T-helper 1 cell treated with Interleukin-12 subunit alpha and Interleukin-12 subunit beta and Interleukin-4 antibody, amounts not matched to agents 30 μg/mL and 1 μg/mL, for 36 hours (primary cell): ENCODE results near the gene CUBN.

ENCODE experiments used
- H3K27ac Mint-ChIP-seq: one replicate; pipeline ENCODE4 v1.8.0; 2021; ENCODE audit warnings: mild to moderate bottlenecking, mixed read lengths
- H3K27me3 Mint-ChIP-seq: one replicate; pipeline ENCODE4 v1.8.0; 2021; ENCODE audit warnings: low read depth, mixed read lengths
- H3K36me3 Mint-ChIP-seq: one replicate; pipeline ENCODE4 v1.8.0; 2021; ENCODE audit warnings: low read depth, mixed read lengths
- H3K4me1 Mint-ChIP-seq: one replicate; pipeline ENCODE4 v1.8.0; 2021; ENCODE audit warnings: low read depth, mixed read lengths
- H3K4me3 Mint-ChIP-seq: one replicate; pipeline ENCODE4 v1.8.0; 2021; ENCODE audit warnings: mild to moderate bottlenecking, moderate library complexity, mixed read lengths
- H3K9me3 Mint-ChIP-seq: one replicate; pipeline ENCODE4 v1.8.0; 2021; ENCODE audit warnings: mixed read lengths

Gene CUBN

DNA sequence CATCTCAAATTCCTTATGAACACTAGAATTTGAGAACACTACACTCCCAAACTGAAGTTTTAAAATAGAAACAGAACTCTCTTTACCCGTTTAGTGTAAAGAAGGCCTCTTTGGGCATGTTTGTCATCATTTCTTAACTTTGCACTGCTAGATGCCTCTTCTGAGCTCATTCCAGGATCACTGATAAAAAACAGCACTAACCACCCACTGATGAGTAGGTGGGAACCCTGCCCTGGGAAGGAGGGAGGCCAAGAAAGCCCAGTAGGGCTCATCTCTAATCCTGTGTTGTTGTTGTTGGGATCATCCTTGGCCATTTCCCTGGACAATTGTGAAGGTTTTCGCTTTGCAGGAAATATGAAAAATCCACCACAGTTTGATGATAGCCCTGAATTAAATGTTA, 68.2 kb downstream of the CUBN start:
- Mint-ChIP-seq H3K27ac (no peak overlapping the region), H3K4me1 (peaks cover 8% of the 10 kb centered on the region)

DNA sequence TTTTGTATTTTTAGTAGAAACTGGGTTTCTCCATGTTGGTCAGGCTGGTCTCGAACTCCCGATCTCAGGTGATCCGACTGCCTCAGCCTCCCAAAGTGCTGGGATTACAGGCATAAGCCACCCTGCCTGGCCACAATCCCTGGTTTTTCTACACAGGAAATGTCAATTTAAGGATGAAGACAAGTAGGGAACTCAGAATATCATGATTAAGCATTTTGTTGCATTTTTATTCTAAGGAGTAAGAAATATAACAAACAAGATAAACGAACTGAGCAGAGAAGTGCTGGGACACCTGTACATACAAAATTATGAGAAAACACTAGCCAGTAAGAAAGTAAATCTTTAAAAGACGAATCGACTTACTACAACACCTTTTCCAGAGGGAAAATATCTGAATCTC, 69.3 kb downstream of the CUBN start:
- no peaks in the 10 kb centered on the region for H3K9me3 Mint-ChIP-seq
- H3K27ac Mint-ChIP-seq = no peak overlapping the region
- H3K4me1 Mint-ChIP-seq = peaks cover 8% of the 10 kb centered on the region
- H3K4me3 Mint-ChIP-seq = no peak overlapping the region
- H3K36me3 Mint-ChIP-seq = peaks cover under 1% of the 10 kb centered on the region
- H3K27me3 Mint-ChIP-seq = peaks cover 29% of the 10 kb centered on the region

More for the DNA sequence above, 68.2 kb downstream of the CUBN start:
- Mint-ChIP-seq H3K36me3 (peaks cover 1% of the 10 kb centered on the region), H3K27me3 (peaks cover 30% of the 10 kb centered on the region), H3K4me3 (no peak overlapping the region), H3K9me3 (no peaks in the 10 kb centered on the region)

DNA sequence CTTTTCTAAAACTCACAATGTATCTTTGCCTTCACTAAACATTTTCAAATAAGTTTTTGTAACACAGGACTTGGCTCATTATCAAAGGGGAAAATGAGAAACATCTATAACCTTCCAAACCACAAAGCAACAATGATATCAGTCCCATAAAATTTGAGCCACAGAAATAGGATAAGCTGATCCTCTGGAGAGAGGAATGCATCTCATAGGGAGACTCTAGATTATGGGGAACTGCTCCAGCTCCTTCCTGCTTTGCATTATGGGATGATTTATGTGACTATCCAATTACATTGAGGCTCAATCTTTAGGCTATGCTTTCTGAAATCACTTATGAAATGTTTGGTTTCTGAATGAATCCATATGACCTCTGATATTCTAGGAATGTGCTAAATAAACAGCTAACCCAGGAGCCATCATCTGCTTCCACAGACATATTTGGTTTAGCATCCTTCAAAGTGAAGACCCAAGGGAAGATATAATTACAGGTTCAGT, 70.4 kb downstream of the CUBN start:
- no peaks in the 10 kb centered on the region for H3K36me3 Mint-ChIP-seq
- H3K4me3 Mint-ChIP-seq = no peak overlapping the region
- H3K27me3 Mint-ChIP-seq = peaks cover 26% of the 10 kb centered on the region
- H3K4me1 Mint-ChIP-seq = peaks cover 8% of the 10 kb centered on the region
- H3K27ac Mint-ChIP-seq = no peak overlapping the region
- no peaks in the 10 kb centered on the region for H3K9me3 Mint-ChIP-seq

DNA sequence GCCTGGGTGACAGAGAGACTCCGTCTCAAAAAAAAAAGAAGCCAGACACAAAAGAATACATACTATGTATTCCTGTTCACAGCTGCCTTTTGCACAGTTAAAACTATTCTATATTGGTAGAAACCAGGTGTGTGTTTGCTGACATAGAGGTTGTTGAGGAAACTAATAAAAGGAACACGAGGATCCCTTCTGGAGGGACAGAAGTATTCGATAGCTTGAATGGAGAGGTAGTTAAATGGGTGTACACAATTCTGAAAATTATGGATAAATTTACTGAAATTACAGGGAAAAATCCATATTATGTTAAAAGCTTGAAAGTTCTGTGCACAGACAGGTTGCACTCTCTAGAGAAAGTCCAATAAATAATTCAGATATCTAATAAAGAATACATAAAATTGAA, 71.5 kb downstream of the CUBN start:
- no peak overlapping the region for H3K27ac Mint-ChIP-seq

DNA sequence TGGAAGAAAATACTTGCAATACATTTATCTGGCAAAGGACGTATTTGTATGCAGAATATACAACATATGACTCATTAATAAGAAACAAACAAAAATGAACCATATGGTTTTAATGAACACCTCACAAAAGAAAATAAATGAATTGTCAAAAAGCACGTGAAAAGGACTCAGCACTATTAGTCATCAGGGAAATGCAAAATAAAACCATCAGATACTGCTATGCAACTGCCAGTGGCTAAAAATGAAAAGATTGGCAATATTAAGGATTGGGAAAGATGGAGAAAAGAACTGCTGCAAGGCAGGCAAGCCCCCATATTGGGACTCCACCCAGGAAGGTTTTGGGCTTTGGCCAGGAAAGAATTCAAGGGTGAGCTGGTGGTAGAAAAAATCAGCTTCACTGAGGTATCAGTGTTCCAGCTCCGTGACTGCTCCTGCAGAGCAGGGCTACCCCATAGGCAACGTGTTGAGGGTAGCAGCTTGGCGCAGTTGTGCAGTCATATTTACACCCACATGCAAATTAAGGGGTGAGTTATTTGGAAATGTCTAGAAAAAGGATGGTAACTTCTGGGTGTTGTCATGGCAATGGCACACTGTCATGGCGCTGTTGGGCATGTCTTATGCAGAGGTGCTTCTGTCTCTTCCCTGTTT, 72.7 kb downstream of the CUBN start:
- Mint-ChIP-seq H3K9me3 (peaks cover 2% of the 10 kb centered on the region), H3K36me3 (no peaks in the 10 kb centered on the region), H3K27me3 (peaks cover 20% of the 10 kb centered on the region), H3K4me3 (no peak overlapping the region), H3K27ac (no peak overlapping the region), H3K4me1 (no peaks in the 10 kb centered on the region)

More for the DNA sequence above, 71.5 kb downstream of the CUBN start:
- Mint-ChIP-seq H3K4me3 (no peak overlapping the region), H3K9me3 (no peaks in the 10 kb centered on the region), H3K36me3 (no peaks in the 10 kb centered on the region), H3K27me3 (peaks cover 21% of the 10 kb centered on the region), H3K4me1 (peaks cover 5% of the 10 kb centered on the region)

DNA sequence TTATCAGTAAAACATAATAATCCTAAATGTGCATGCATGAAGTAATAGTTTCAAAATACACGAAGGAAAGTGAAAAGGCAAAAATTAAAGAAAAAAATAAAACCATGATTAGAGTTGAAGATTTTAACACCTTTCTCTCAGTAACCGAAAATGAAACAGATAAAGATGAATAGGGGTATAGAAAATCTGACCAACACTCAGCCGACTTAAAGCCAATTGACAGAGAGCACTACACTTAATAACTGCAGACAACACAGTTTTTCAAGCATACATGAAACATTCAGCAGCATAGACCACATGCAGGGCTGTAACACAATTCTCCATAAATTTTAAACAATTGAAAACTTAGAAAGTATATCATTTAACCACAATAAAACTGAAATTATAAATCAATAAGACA, 76.1 kb downstream of the CUBN start:
- Mint-ChIP-seq H3K27me3 (peaks cover 20% of the 10 kb centered on the region), H3K4me3 (no peak overlapping the region), H3K4me1 (no peaks in the 10 kb centered on the region), H3K36me3 (no peaks in the 10 kb centered on the region), H3K27ac (no peak overlapping the region), H3K9me3 (peaks cover 6% of the 10 kb centered on the region)

DNA sequence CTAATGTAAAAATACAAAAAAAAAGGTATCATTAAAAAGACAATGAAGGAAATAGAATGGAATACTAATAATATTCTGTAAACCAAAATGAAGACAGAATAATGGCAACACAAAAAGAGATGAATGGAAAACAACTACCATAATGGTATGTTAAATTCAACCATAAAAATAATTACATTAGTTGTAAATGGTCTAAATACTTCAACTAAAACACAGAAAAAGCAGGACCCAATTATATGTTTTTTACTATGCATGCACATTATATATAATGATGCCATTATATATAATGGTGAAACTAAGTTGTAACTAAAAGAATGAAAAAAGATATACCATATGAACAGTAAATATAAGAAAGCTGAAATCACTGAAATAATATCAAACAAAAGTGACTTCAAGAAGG, 76.5 kb downstream of the CUBN start:
- H3K4me3 Mint-ChIP-seq = no peak overlapping the region
- no peak overlapping the region for H3K27ac Mint-ChIP-seq
- H3K27me3 Mint-ChIP-seq = peaks cover 20% of the 10 kb centered on the region
- no peaks in the 10 kb centered on the region for H3K4me1 Mint-ChIP-seq
- no peaks in the 10 kb centered on the region for H3K36me3 Mint-ChIP-seq
- peaks cover 6% of the 10 kb centered on the region for H3K9me3 Mint-ChIP-seq

DNA sequence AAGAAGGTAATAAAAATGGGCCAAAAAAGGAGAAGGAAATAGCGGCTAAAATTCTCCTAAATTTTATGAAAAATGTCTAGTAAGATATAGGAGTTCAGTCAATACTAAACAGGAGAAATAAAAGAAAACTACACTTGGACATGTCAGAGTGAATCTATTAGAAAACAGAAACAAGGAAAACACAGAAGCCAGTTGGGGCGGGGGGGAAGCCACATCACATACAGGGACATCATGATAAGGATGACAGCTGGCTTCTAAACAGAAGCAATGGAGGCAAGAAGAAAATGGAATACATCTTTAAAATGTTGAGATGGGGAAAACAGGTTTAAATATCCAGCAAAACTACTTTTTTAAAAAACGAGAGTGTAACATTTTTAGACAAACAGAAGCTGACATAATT, 77.8 kb downstream of the CUBN start:
- H3K36me3 Mint-ChIP-seq = no peaks in the 10 kb centered on the region
- H3K4me3 Mint-ChIP-seq = no peak overlapping the region
- no peaks in the 10 kb centered on the region for H3K4me1 Mint-ChIP-seq
- H3K9me3 Mint-ChIP-seq = peaks cover 6% of the 10 kb centered on the region
- H3K27me3 Mint-ChIP-seq = peaks cover 12% of the 10 kb centered on the region
- no peak overlapping the region for H3K27ac Mint-ChIP-seq

DNA sequence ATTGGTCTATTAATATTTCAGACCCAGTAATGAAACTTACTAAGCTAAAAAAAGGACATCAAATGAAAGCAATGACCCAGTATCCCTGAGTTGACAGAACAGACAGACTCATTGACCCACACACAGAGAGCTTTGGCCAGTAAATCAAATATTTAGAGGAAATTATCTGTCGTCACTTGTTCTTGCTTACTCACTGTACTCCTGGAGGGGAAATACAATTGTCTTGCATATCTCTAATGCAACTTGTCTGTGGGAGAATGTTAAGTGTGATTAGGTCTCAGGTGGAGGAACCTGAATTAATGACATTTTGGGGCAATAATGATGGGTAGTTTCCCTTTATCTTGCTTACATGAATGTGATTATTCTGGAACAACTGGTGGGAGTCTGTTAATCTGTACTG, 80.4 kb downstream of the CUBN start:
- Mint-ChIP-seq H3K4me3 (no peak overlapping the region), H3K9me3 (peaks cover 6% of the 10 kb centered on the region), H3K4me1 (no peaks in the 10 kb centered on the region), H3K27ac (no peak overlapping the region), H3K36me3 (no peaks in the 10 kb centered on the region), H3K27me3 (no peaks in the 10 kb centered on the region)

DNA sequence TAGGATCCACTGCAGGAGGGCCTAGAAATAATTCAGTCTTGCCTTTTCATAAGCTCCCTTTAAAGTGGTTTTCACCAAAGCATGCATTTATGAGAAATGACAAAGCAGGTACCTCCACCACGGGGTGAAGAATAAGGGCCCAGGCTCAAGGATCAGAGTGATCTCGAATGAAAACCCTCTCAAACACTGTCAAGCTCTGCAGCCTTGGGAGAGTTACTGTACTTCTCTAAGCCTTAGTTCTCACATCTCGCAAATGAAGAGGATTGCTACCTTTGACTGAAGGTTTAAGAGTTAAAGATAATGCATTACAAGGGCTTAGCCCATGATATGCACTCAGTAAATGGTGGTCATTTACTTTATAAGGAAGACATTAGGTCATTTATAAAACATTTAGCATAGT, 81.7 kb downstream of the CUBN start:
- Mint-ChIP-seq H3K27ac (no peak overlapping the region), H3K27me3 (no peaks in the 10 kb centered on the region), H3K4me3 (no peak overlapping the region), H3K36me3 (no peaks in the 10 kb centered on the region), H3K9me3 (peaks cover 6% of the 10 kb centered on the region), H3K4me1 (no peaks in the 10 kb centered on the region)

DNA sequence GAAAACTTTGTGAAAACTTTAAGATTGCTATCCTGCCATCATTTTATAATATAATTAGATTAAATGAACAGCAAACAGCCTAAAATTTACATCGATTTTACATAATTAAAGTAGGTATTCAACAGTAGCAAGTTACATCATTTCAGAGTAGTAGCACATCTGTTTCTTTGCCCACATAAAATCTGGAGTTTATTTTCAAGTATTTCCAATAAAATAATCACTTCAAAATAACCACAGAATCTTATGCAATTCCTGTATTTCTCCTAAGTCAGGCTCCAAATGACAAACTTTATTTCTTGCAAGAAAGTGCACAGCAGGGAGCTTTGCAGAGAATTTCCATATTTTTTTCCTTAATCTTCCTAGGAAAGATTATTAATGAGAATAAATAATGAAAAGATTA, 82.6 kb downstream of the CUBN start:
- Mint-ChIP-seq H3K4me3 (no peak overlapping the region), H3K4me1 (no peaks in the 10 kb centered on the region), H3K9me3 (peaks cover 4% of the 10 kb centered on the region), H3K27me3 (no peaks in the 10 kb centered on the region), H3K27ac (no peak overlapping the region), H3K36me3 (no peaks in the 10 kb centered on the region)

DNA sequence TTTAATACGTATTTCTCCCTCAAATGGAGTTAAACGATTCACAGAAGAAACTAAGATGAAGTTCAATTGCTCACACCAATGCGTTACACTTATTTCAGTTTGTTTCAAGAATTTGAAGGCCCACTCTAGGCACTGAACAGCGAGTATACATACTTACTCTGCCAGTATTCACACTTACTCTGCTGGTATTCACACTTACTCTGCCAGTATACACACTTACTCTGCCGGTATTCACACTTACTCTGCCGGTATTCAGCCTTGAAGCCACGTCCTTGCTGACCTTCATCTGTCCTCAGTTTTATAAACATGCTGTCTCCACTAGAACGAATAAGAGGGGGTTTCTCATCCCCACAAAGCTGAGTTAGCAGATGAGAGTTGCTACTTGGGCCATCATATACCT, 86.0 kb downstream of the CUBN start:
- H3K27ac Mint-ChIP-seq = no peak overlapping the region
- peaks cover 8% of the 10 kb centered on the region for H3K27me3 Mint-ChIP-seq
- no peaks in the 10 kb centered on the region for H3K9me3 Mint-ChIP-seq
- H3K36me3 Mint-ChIP-seq = no peaks in the 10 kb centered on the region
- no peaks in the 10 kb centered on the region for H3K4me1 Mint-ChIP-seq
- H3K4me3 Mint-ChIP-seq = no peak overlapping the region

DNA sequence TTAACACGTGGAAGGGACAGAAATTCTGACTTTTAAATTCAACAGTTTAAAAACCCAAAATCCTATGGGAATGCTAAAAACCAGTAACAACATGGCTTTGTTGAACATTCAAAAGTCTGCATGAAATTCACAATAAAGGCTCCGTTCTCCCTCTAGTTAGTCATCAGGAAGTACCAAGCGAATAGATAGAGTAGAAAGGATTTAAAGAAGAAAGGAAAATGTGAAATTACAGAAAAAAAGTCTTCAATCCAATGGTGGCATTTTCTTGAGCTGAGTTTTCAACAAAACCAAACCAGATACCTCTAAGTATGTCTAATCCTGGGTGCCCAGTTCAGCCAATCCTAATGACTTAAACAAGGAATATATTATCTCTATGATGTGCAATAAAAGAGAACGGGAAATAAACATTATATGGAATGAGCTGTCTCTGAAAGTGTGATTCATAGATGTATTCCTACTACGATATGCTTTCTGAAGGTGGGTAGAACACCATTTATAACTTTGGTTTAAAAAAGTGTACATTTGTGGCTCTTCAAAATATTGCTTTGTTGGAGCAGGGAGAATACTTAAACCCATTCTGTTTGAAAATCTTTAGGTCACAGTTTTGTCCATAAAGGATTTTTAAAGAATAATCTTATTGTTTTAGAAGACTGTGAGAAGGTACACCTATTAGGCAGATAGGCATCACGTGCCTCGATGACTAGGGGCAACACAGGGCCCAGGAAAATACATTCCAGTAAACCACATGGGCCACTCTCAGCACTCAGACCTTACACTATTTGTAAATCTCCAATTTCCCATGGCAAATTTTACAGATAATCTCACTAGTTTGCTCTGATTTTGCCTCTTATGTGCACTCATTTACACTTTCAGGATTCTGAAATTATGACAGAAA, 87.7 kb downstream of the CUBN start:
- Mint-ChIP-seq H3K4me3 (no peak overlapping the region), H3K4me1 (no peaks in the 10 kb centered on the region), H3K9me3 (no peaks in the 10 kb centered on the region), H3K27me3 (peaks cover 9% of the 10 kb centered on the region), H3K36me3 (no peaks in the 10 kb centered on the region), H3K27ac (no peak overlapping the region)

DNA sequence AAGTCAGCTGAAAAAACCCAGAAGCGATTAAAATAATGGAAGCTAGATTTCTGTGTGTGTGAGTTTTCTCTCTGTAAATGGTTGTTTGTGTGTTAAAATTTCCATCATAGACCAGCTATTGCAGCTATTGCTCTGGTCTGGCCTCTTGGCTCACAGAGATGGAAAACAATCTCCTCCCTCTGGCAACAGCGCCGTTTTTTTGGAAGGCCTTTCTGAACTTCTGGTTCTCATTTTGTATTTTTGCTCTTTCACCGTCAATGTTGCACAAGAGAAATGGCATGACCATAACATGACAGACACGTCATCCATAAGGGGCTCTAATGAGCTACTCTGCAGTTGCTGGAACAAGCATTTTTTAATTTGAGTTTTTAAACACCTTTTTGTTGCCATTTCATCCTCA, 91.0 kb downstream of the CUBN start:
- Mint-ChIP-seq H3K27ac (no peak overlapping the region), H3K9me3 (peaks cover 4% of the 10 kb centered on the region), H3K4me1 (peaks cover 8% of the 10 kb centered on the region), H3K36me3 (peaks cover 5% of the 10 kb centered on the region), H3K27me3 (peaks cover 18% of the 10 kb centered on the region), H3K4me3 (no peak overlapping the region)

DNA sequence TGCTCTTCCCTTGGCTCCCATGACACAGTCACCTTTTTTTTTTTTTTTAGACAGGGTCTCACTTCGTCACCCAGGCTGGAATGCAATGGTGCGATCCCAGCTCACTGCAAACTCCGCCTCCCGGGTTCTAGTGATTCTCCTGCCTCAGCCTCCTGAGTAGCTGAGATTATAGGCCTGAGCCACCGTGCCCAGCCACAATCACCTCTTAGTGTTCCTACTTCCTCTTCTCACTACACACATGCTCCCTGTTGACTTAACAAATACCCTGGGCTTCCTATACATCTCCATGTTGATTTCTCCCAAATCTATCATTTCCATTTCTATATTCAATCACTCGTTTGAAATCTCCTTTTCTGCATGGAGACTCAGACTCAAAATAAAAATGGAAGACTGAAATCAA, 91.7 kb downstream of the CUBN start:
- Mint-ChIP-seq H3K4me1 (peaks cover 16% of the 10 kb centered on the region), H3K36me3 (peaks cover 5% of the 10 kb centered on the region), H3K27ac (no peak overlapping the region), H3K9me3 (peaks cover 4% of the 10 kb centered on the region), H3K27me3 (peaks cover 21% of the 10 kb centered on the region), H3K4me3 (no peak overlapping the region)
